Ramos (cell line): Measurements from ENCODE around the gene CYP11A1.

Source experiments
- in situ Hi-C: fragments of 300-500 bp; cut with MboI; formaldehyde crosslinking; loops from one replicate; pipeline ENCODE4 v1.14.3; 2022; ENCODE audit warnings: low sequenced_read_pairs; ENCODE audit not compliant: unreplicated experiment

Gene CYP11A1

GRCh38 chr15:74307827-74308811, 59.3 kb downstream of the CYP11A1 start:
- in situ Hi-C loops, result loop anchor here (5.0 to 10.0 kb wide), 2 partner anchors 176 to 343 kb away; partner anchors contain the start of gene ISLR2

GRCh38 chr15:74306781-74307217, 60.6 kb downstream of the CYP11A1 start:
- in situ Hi-C loops, result loop anchor here (5.0 to 10.0 kb wide), 2 partner anchors 174 to 342 kb away; partner anchors contain the start of gene ISLR2

GRCh38 chr15:74305687-74306086, 61.8 kb downstream of the CYP11A1 start:
- in situ Hi-C loops, result loop anchor here (5.0 to 10.0 kb wide), 2 partner anchors 173 to 341 kb away; partner anchors contain the start of gene ISLR2

- in situ Hi-C loops, result loop anchor here (10.0 kb wide), 1 partner anchor 340 kb away; no protein-coding TSS in a partner anchor
These were observed 63.0 kb downstream of the CYP11A1 start for GRCh38 chr15:74304431-74304830.

GRCh38 chr15:74303741-74304309, 63.6 kb downstream of the CYP11A1 start:
- in situ Hi-C loops, result loop anchor here (10.0 kb wide), 1 partner anchor 339 kb away; no protein-coding TSS in a partner anchor

GRCh38 chr15:74302821-74303359, 64.6 kb downstream of the CYP11A1 start:
- in situ Hi-C loops, result loop anchor here (10.0 kb wide), 1 partner anchor 338 kb away; no protein-coding TSS in a partner anchor

- in situ Hi-C loops, result loop anchor here (10.0 kb wide), 1 partner anchor 337 kb away; no protein-coding TSS in a partner anchor
These were observed 65.7 kb downstream of the CYP11A1 start for GRCh38 chr15:74301583-74302361.

GRCh38 chr15:74300057-74300795, 67.2 kb downstream of the CYP11A1 start:
- in situ Hi-C loops, result loop anchor here (10.0 kb wide), 1 partner anchor 335 kb away; no protein-coding TSS in a partner anchor

GRCh38 chr15:74297887-74298286, 69.6 kb downstream of the CYP11A1 start:
- in situ Hi-C loops, result no loop called here

GRCh38 chr15:74295800-74296199, 71.6 kb downstream of the CYP11A1 start:
- in situ Hi-C loops, result no loop called here

GRCh38 chr15:74294010-74294409, 73.4 kb downstream of the CYP11A1 start:
- in situ Hi-C loops, result no loop called here

GRCh38 chr15:74293021-74293810, 74.2 kb downstream of the CYP11A1 start:
- in situ Hi-C loops, result no loop called here

- in situ Hi-C loops, result no loop called here
These were observed 76.1 kb downstream of the CYP11A1 start for GRCh38 chr15:74291101-74292071.

GRCh38 chr15:74290645-74291044, 76.8 kb downstream of the CYP11A1 start:
- in situ Hi-C loops, result no loop called here

- in situ Hi-C loops, result no loop called here
These were observed 77.8 kb downstream of the CYP11A1 start for GRCh38 chr15:74289671-74290070.
